Neural cell (in vitro differentiated cells): ENCODE results near the gene MTOR. TPM values are rescaled to one million over a fixed set of nuclear protein-coding genes. Genes with fewer than 3 reads are reported as not detected.

Experiments
- H2AFZ ChIP-seq: fragments of 200-600, 300-800 bp; sonication (generic), shearing (Covaris generic); 2 replicates; pipeline ENCODE4 v1.6.0; 2014; ENCODE audit warnings: low read depth, mild to moderate bottlenecking, antibody characterized with exemption, low read length, moderate library complexity
- H3F3A ChIP-seq: fragments of 200-600 bp; shearing (Covaris generic); 2 replicates; pipeline ENCODE4 v1.6.1; 2016; ENCODE audit warnings: mild to moderate bottlenecking, moderate library complexity, mixed read lengths, antibody characterized with exemption, low read length; ENCODE audit not compliant: insufficient read depth, poor library complexity, severe bottlenecking
- H3K27ac ChIP-seq: fragments of 200-600, 300-800 bp; sonication (generic), shearing (Covaris generic); 2 replicates; pipeline ENCODE4 v1.5.1; 2014; ENCODE audit warnings: mild to moderate bottlenecking, low read length, moderate library complexity
- H3K27me3 ChIP-seq: fragments of 300-800, 200-600 bp; sonication (generic), shearing (Covaris generic); 2 replicates; pipeline ENCODE4 v1.6.0; 2014; ENCODE audit warnings: mild to moderate bottlenecking, low read depth, low read length, moderate library complexity; ENCODE audit not compliant: insufficient read depth
- H3K36me3 ChIP-seq: fragments of 300-800, 200-600 bp; sonication (generic), shearing (Covaris generic); 2 replicates; pipeline ENCODE4 v1.5.1; 2014; ENCODE audit warnings: mild to moderate bottlenecking, antibody characterized with exemption, low read length, moderate library complexity; ENCODE audit not compliant: insufficient read depth
- H3K4me2 ChIP-seq: fragments of 300-800, 200-600 bp; sonication (generic), shearing (Covaris generic); 2 replicates; pipeline ENCODE4 v1.6.0; 2014; ENCODE audit warnings: mild to moderate bottlenecking, low read length
- H3K4me3 ChIP-seq: fragments of 300-800, 200-600 bp; sonication (generic), shearing (Covaris generic); 2 replicates; pipeline ENCODE4 v1.5.1; 2014; ENCODE audit warnings: mild to moderate bottlenecking, low read length, moderate library complexity
- H3K79me2 ChIP-seq: fragments of 200-600 bp; shearing (Covaris generic); replicated peaks from 2 replicates; pipeline ENCODE4 v1.6.0; 2014; ENCODE audit warnings: mild to moderate bottlenecking, low read length, moderate library complexity; ENCODE audit not compliant: insufficient read depth
- H3K9ac ChIP-seq: fragments of 300-800, 200-600 bp; sonication (generic), shearing (Covaris generic); 2 replicates; pipeline ENCODE4 v1.6.1; 2016; ENCODE audit warnings: mild to moderate bottlenecking, low read length, mixed read lengths
- H3K9me2 ChIP-seq: fragments of 200-600 bp; shearing (Covaris generic); 2 replicates; pipeline ENCODE4 v1.6.1; 2016; ENCODE audit warnings: mild to moderate bottlenecking, low read length, mixed read lengths; ENCODE audit not compliant: insufficient read depth
- H3K9me3 ChIP-seq: fragments of 200-600, 300-800 bp; sonication (generic), shearing (Covaris generic); 2 replicates; pipeline ENCODE4 v1.6.1; 2016; ENCODE audit warnings: mild to moderate bottlenecking, mixed run types, low read length, moderate library complexity, mixed read lengths
- H4K20me1 ChIP-seq: fragments of 200-600 bp; shearing (Covaris generic); 2 replicates; pipeline ENCODE4 v1.6.1; 2016; ENCODE audit warnings: mild to moderate bottlenecking, mixed run types; ENCODE audit not compliant: insufficient read depth
- EP300 ChIP-seq: fragments of 450-650 bp; conservative IDR thresholded peaks from 2 replicates; pipeline ENCODE4 v1.6.1; 2014; ENCODE audit warnings: antibody characterized with exemption, mild to moderate bottlenecking, moderate library complexity; ENCODE audit not compliant: poor library complexity, severe bottlenecking
- EZH2 ChIP-seq: fragments of 200-600, 300-800 bp; shearing (Covaris generic), sonication (generic); IDR thresholded peaks from 2 replicates; pipeline ENCODE4 v1.6.1; 2014; ENCODE audit warnings: antibody characterized with exemption, low read length, borderline replicate concordance, mild to moderate bottlenecking; ENCODE audit not compliant: insufficient read depth, poor library complexity, severe bottlenecking
- MXI1 ChIP-seq: fragments of 450-650 bp; conservative IDR thresholded peaks from 2 replicates; pipeline ENCODE4 v1.6.1; 2014; ENCODE audit warnings: antibody characterized with exemption, mild to moderate bottlenecking; ENCODE audit not compliant: poor library complexity, severe bottlenecking
- POLR2AphosphoS5 ChIP-seq: IDR thresholded peaks from 2 replicates; pipeline ENCODE4 v1.6.1; 2012
- RAD21 ChIP-seq: fragments of 450-650 bp; conservative IDR thresholded peaks from 2 replicates; pipeline ENCODE4 v1.6.1; 2014; ENCODE audit warnings: antibody characterized with exemption, mild to moderate bottlenecking, moderate library complexity
- SMC3 ChIP-seq: fragments of 450-650 bp; conservative IDR thresholded peaks from 2 replicates; pipeline ENCODE4 v1.6.1; 2014; ENCODE audit warnings: antibody characterized with exemption, mild to moderate bottlenecking, moderate library complexity; ENCODE audit not compliant: poor library complexity
- TAF1 ChIP-seq: IDR thresholded peaks from 2 replicates; pipeline ENCODE4 v1.6.1; 2012; ENCODE audit warnings: low read depth
- polyA plus RNA-seq: library from polyadenylated mRNA; depleted of rRNA; stranded (reverse); fragments of >200 nt; gene quantifications from 2 replicates; pipeline ENCODE4 v1.2.3, GENCODE V29; 2014
- TF ChIP-seq, protein P1 (sequence below): fragments of 450-650 bp; IDR thresholded peaks from 2 replicates; pipeline ENCODE4 v1.5.1; 2014; ENCODE audit warnings: antibody characterized with exemption, mild to moderate bottlenecking, moderate library complexity; ENCODE audit not compliant: poor library complexity, severe bottlenecking
- TF ChIP-seq, protein P2 (sequence below): IDR thresholded peaks from 2 replicates; pipeline ENCODE4 v1.6.1; 2012; ENCODE audit warnings: borderline replicate concordance

The MTOR gene
- polyA plus RNA-seq, 1 donor from 2014 or later = 41.2 TPM

- Histone ChIP-seq H3K4me3 (no peak overlapping the region), H4K20me1 (no peaks in the 10 kb centered on the region), H3K27me3 (no peaks in the 10 kb centered on the region), H3K79me2 (no peaks in the 10 kb centered on the region), H3K36me3 (no peaks in the 10 kb centered on the region), H3K27ac (no peak overlapping the region), H3K4me2 (no peak overlapping the region), H3K9ac (no peak overlapping the region), H2AFZ (no peak overlapping the region), H3K9me3 (no peaks in the 10 kb centered on the region), H3F3A (no peaks in the 10 kb centered on the region), H3K9me2 (no peaks in the 10 kb centered on the region)
- no peak for TF ChIP-seq RAD21
- TF ChIP-seq EZH2 = no peak
- TF ChIP-seq, protein P1, sequence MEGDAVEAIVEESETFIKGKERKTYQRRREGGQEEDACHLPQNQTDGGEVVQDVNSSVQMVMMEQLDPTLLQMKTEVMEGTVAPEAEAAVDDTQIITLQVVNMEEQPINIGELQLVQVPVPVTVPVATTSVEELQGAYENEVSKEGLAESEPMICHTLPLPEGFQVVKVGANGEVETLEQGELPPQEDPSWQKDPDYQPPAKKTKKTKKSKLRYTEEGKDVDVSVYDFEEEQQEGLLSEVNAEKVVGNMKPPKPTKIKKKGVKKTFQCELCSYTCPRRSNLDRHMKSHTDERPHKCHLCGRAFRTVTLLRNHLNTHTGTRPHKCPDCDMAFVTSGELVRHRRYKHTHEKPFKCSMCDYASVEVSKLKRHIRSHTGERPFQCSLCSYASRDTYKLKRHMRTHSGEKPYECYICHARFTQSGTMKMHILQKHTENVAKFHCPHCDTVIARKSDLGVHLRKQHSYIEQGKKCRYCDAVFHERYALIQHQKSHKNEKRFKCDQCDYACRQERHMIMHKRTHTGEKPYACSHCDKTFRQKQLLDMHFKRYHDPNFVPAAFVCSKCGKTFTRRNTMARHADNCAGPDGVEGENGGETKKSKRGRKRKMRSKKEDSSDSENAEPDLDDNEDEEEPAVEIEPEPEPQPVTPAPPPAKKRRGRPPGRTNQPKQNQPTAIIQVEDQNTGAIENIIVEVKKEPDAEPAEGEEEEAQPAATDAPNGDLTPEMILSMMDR = no peak
- no peak for TF ChIP-seq MXI1
- no peak for TF ChIP-seq POLR2AphosphoS5
- TF ChIP-seq EP300 = no peak
- TF ChIP-seq, protein P2, sequence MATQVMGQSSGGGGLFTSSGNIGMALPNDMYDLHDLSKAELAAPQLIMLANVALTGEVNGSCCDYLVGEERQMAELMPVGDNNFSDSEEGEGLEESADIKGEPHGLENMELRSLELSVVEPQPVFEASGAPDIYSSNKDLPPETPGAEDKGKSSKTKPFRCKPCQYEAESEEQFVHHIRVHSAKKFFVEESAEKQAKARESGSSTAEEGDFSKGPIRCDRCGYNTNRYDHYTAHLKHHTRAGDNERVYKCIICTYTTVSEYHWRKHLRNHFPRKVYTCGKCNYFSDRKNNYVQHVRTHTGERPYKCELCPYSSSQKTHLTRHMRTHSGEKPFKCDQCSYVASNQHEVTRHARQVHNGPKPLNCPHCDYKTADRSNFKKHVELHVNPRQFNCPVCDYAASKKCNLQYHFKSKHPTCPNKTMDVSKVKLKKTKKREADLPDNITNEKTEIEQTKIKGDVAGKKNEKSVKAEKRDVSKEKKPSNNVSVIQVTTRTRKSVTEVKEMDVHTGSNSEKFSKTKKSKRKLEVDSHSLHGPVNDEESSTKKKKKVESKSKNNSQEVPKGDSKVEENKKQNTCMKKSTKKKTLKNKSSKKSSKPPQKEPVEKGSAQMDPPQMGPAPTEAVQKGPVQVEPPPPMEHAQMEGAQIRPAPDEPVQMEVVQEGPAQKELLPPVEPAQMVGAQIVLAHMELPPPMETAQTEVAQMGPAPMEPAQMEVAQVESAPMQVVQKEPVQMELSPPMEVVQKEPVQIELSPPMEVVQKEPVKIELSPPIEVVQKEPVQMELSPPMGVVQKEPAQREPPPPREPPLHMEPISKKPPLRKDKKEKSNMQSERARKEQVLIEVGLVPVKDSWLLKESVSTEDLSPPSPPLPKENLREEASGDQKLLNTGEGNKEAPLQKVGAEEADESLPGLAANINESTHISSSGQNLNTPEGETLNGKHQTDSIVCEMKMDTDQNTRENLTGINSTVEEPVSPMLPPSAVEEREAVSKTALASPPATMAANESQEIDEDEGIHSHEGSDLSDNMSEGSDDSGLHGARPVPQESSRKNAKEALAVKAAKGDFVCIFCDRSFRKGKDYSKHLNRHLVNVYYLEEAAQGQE = no peak
- no peak for TF ChIP-seq TAF1
- no peak for TF ChIP-seq SMC3
Measured at GRCh38 chr1:11138952-11139351, 123.4 kb downstream of the MTOR start.

DNA sequence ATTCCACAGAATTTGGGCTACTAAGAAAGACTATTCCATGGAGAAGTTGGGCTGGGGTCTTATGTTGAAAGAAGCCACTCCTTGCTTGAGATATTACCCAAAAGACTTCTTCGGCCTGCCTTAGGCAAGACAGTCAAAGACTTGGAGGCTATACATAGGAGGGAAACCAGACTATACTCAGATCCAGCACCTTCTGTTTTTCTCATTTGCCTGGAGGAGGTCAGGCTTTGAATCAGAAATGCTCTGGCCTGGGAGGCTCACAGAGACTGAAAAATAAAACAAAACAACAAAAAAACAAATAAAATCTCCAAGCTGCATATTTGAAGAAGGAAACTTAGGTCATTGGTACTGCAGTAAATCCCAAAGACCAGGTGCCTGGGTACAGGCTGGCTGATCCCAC lies 124.3 kb downstream of the MTOR start:
- no peaks in the 10 kb centered on the region for H3K36me3 ChIP-seq
- H3K9me3 ChIP-seq = no peaks in the 10 kb centered on the region
- H3K4me3 ChIP-seq = no peak overlapping the region
- no peak overlapping the region for H2AFZ ChIP-seq
- H3K79me2 ChIP-seq = no peaks in the 10 kb centered on the region
- no peaks in the 10 kb centered on the region for H4K20me1 ChIP-seq
- no peak overlapping the region for H3K27ac ChIP-seq
- no peaks in the 10 kb centered on the region for H3K27me3 ChIP-seq
- TF ChIP-seq, protein P1 = no peak
- TF ChIP-seq EP300 (no peak), RAD21 (no peak), SMC3 (no peak), TAF1 (no peak), EZH2 (no peak), MXI1 (no peak), POLR2AphosphoS5 (no peak)
- TF ChIP-seq, protein P2 = no peak
- no peak overlapping the region for H3K9ac ChIP-seq
- no peaks in the 10 kb centered on the region for H3F3A ChIP-seq
- no peaks in the 10 kb centered on the region for H3K9me2 ChIP-seq
- no peak overlapping the region for H3K4me2 ChIP-seq
